Measurements from ENCODE around the gene RNF207. TPM values are rescaled to one million over a fixed set of nuclear protein-coding genes. Genes with fewer than 3 reads are reported as not detected.
"Not testable (repeated sequence)": the region's sequence is repeated elsewhere in the genome, so short reads cannot be mapped to it uniquely, and the experiment has no call there.

Gene RNF207
- total RNA-seq, 1 experiment from 2014 or later: 1.3 TPM

GRCh38 chr1:6199298-6200187 lies 6.4 kb upstream of the RNF207 start, which contains the start of gene RPL22:
TSS of gene RPL22 (minus strand) at chr1:6199595. CDS start at chr1:6199573, 22 bp downstream.
- DNase-seq (ENCODE audit: low read depth): peak; percentile 99

- DNase-seq (ENCODE audit: low read depth): no peak
Measured at GRCh38 chr1:6200188-6200809, 5.6 kb upstream of the RNF207 start.

GRCh38 chr1:6202256-6202655 lies 3.7 kb upstream of the RNF207 start:
- DNase-seq (ENCODE audit: low read depth): no peak

GRCh38 chr1:6206520-6206855 lies 569 bp downstream of the RNF207 start:
- DNase-seq (ENCODE audit: low read depth): no peak

- DNase-seq (ENCODE audit: low read depth): no peak
Measured at GRCh38 chr1:6207075-6207885, 1.4 kb downstream of the RNF207 start.

GRCh38 chr1:6207921-6208320 lies 2.0 kb downstream of the RNF207 start:
- no peak for DNase-seq (ENCODE audit: low read depth)

- DNase-seq (ENCODE audit: low read depth): peak; percentile 45
Measured at GRCh38 chr1:6208723-6209660, 3.1 kb downstream of the RNF207 start.

- DNase-seq (ENCODE audit: low read depth): no peak
Measured at GRCh38 chr1:6209661-6210580, 4.0 kb downstream of the RNF207 start.

- DNase-seq (ENCODE audit: low read depth): no peak
Measured at GRCh38 chr1:6210591-6211355, 4.9 kb downstream of the RNF207 start.

GRCh38 chr1:6211731-6212130 lies 5.8 kb downstream of the RNF207 start:
- no peak for DNase-seq (ENCODE audit: low read depth)

GRCh38 chr1:6212193-6212959 lies 6.5 kb downstream of the RNF207 start:
- no peak for DNase-seq (ENCODE audit: low read depth)

GRCh38 chr1:6218375-6219164 lies 12.7 kb downstream of the RNF207 start:
- DNase-seq (ENCODE audit: low read depth): no peak

- not testable (repeated sequence) for DNase-seq (ENCODE audit: low read depth)
Measured at GRCh38 chr1:6219641-6220040, 13.7 kb downstream of the RNF207 start.

GRCh38 chr1:6220236-6220635 lies 14.3 kb downstream of the RNF207 start:
- no peak for DNase-seq (ENCODE audit: low read depth)

GRCh38 chr1:6221210-6221784 lies 15.4 kb downstream of the RNF207 start:
- no peak for DNase-seq (ENCODE audit: low read depth)

GRCh38 chr1:6222636-6223035 lies 16.7 kb downstream of the RNF207 start:
- DNase-seq (ENCODE audit: low read depth): peak; percentile 79

- no peak for DNase-seq (ENCODE audit: low read depth)
Measured at GRCh38 chr1:6223617-6224016, 17.7 kb downstream of the RNF207 start.

Measured in LHCN-M2 (cell line).